ENCODE measurements around the gene ELF2.

GRCh38 chr4:139009702-139010101, 167.3 kb downstream of the ELF2 start:
- TF ChIP-seq CTCF (conservative IDR thresholded peaks at IDR 0.05 in 1 of 2, IDR thresholded peaks at IDR 0.05 in 1 of 2; ENCODE audit: low read depth in 1 of 2, low read length in 2 of 2): no peak
- no peak for TF ChIP-seq EZH2 (IDR thresholded peaks at IDR 0.05; ENCODE audit: low read length, missing control alignments)

Data from fibroblast of lung (primary cell).